Colon (tissue), 2 donors: ENCODE results near the gene ANKRD55.
"Not testable (repeated sequence)": the region's sequence is repeated elsewhere in the genome, so short reads cannot be mapped to it uniquely, and the experiment has no call there.

Experiments
- FAIRE-seq: peaks from 2 replicates; lab custom pipeline; 2012; peaks lifted over from hg19 to GRCh38; lab: Jason Lieb, UNC
- donor health status: control.
- donor health status: control.

The ANKRD55 gene

DNA sequence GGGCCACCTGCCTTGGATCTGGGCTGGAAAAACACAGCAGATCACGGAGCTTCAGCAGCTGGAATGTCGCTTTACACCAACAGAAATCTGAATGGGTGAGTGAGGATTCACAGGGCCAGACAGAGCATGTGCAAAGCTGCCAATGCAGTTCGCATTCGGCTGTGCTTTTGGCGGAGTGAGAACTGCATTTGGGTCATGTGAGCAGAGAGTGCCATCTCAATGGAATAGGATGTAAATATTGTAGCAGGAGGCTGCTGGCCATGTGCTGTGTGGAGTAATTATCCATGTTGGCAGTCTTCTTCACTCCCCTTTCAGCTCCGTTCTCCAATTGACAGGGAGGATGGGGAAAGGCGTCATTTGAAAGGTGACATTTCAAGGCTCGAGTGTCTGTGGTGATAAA is at the start of gene ANKRD55:
Gene ANKRD55, minus strand, starts transcription at position 101 of the 400 bp plus-strand sequence. CDS start 417 bp downstream, outside the sequence.
- no peak for FAIRE-seq

DNA sequence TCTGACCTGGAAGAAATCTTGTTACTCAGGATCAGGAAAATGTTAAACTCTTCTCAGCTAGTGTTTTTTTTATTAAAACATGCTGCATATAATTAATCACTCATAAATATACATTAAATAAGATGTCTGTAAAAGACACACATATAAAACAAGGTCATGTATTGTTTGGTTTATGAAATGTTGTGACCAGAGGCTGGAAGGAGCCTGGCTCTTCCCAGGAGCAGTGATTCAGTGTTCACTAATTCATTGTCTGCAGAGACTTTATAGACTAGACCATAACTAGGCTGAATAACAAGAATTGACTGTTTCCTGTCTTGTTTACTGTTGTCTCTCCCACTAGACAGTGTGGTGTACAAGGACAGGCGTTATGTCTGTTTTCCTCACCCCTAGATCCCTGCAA is 49.1 kb upstream of the ANKRD55 start:
- FAIRE-seq: no peak

DNA sequence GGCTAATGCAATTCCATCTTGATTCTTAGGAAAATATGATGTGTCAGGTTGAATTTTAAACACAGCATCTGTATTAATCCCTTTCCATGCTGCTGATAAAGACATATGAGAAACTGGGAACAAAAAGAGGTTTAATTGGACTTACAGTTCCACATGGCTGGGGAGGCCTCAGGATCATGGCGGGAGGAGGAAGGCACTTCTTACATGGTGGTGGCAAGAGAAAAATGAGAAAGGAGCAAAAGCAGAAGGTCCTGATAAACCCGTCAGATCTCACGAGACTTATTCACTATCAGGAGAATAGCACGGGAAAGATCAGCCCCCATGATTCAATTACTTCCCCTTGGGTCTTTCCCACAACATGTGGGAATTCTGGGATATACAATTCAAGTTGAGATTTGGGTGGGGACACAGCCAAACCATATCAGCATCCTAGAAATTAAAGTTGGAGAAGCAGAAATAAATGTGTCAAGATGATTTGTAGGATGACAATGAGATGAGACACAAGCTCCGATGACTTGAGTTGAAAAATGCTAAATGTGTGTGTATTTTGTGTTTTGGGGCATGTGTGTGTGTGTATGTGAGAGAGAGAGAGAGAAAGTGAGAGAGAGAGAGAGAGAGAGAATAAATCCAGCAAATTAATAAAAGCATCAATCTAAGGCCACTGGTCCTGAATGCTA is 48.5 kb upstream of the ANKRD55 start:
- no peak for FAIRE-seq

DNA sequence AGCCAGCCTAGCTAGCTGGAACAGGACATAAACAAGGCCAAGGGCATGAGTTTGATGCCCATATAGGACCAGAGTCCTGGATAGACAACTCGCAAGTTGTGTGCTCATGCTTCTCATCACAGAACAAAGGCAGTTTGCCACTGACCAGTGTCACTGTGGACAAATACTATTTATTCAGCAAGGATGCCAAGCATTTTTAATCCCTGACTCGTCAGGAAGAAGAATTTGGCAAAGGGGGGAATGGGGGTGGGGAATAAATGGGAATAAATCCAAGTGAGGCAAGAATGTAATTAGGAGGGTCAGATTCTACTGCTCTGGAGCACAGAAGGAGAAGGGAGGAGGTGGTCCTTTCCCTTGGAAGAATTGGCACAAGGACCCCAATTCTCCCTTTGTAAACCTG is 46.8 kb upstream of the ANKRD55 start:
- FAIRE-seq: no peak

DNA sequence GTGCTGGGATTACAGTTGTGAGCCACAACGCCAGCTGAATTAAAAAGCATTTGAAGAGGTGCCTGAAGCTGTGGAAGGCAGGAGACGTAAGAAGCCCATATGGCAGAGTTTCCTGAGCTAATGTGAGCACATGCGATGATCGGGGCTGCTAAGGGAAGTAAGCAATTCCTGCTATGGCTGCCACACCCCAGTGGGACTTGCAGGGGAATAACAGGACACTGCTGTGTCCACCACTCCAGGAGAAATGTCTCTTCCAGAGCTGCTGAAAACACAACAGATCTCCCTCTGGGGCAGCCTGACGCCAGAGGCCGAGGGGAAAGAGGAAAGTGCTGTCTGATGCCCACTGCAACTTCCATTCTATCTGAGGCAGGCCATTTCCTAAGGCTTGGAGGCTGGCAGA is 46.2 kb upstream of the ANKRD55 start:
- no peak for FAIRE-seq

DNA sequence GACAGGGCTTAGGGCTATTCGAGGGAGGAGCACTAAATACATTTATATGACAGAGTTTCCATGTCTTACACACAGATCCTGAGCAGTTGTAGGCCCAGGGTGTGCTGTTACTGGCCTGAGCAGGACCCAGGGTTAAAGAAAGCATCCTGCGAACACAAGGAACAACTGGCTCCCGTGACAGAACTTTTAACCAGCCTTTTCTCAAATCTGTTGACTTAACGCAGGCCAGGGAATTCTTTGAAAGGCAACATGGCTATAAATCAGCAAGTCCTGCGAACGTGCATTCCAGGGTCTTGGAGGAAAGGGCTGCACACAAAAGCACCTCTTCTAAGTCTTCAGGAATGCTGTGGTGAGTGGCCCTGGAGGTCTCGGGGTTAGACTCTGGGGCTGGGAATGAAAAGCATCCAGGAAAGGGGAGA is 45.2 kb upstream of the ANKRD55 start:
- FAIRE-seq: no peak

DNA sequence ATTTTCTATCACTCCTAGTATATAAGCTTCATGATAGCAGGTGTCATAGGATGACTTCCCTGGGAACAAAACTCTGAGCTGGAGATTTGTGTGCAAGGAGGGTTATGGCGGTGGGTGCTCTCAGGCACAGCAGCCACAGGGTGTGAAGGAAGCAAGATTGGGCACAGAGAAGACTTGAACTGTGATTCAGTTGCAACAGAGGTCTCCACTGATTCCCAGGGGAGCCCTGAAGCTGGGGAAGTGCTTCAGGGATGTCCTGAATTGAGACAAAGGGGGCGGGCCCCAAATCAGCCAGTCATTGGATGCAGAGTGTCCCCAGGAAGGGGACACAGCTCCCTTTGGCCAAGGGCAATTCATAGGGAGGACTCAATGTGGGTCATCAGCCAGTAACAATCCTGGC is 44.4 kb upstream of the ANKRD55 start:
- no peak for FAIRE-seq

DNA sequence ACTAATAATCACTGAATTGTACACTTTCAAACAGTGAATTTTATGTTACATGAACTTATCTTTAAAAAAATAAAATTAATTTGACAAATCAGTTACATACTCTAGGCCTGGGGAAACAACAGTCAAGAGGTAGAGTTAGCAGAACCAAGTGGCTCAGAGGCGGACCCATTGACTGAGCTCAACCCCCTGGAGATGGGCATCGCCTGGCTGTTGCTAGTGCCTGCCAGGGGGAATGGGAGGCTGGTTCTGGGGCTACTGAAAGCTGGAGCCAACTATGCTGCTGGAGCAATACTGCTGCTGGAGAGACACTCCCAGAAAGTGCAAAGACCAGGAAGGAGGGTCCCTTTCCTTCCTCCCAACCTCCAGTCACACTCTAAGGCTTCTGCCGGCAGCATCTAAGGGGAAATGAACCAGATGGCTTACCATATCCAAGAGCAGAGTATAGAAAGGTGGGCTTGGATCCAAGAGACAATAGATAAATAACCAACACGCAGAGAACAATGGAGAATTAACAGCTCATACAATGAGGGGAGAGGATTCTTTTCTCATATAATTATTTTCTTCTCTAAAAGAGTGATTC is 40.3 kb upstream of the ANKRD55 start:
- FAIRE-seq: no peak

DNA sequence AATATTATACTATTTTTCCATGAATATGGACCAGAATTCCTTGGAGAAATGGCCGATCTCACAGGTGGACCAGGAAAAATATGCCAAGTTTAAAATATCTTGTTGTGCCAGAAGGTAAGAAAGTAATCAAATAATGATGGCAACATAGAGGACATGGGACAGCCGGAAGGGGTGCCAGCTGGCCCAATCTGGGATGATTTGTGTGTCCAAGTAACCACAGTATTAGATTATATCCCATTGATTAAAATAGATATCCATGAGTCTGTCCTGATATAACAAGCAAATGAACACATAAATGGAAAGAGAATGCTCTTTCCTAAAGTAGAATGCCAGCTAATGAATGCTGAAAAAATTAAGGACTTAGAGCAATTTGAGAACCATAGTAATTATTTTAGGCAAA is 39.6 kb upstream of the ANKRD55 start:
- FAIRE-seq: no peak

DNA sequence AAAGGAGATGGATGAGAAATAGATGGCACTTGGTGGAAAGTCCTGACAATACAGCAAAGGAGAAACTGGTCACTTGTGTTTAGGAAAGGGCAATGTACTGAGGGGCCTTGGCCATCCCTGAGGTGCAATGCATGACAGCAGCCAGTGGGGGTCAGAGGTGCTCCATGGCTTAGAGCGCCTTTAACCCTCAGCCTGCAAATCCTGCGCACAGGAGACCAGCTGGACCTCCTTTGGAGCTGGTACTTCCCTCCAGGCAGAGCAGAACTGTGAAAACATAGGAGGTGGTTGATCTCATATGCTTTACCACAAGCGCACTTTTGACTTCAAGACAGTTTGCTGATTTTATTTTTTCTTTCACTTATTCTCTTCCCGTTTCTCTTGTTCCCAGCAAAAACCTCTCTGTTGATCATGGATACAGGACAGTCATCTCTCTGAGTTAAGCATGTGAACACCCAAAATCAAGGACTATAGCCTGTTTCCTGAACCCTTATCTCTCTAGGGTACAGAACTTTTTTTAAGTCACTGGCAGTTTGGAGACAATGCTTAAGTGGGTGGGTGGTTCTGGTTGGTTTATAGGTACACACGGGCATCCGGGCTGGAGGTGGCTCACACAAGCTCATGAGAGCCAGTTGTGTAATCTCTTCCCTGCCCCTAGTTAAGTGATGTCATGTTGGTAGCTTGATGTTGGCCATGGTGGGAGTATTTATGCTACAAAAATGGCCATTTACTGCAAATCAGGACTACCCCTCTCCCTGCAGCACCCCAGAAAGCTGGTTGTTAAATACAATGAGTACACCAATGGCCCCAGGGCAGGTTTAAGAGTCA is 37.6 kb upstream of the ANKRD55 start:
- FAIRE-seq: no peak

DNA sequence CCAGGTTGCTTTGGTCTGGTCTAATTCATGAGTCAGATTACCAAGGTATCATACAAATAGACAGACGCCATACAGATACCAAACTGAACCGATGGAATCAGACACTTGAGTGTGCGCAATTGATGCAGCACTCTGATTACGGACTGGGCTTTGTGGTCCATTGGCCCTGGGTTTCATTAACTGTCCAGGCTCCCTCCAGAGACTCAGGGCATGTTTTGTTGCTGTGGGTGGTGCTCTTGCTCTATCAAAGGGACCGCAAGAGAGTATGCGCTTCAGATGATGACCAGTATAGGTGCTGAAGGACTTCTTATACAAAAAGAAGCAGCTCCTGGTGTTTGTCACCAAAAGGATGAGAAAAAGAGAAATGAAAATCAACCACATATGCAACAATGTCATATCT is 36.9 kb upstream of the ANKRD55 start:
- FAIRE-seq: no peak

DNA sequence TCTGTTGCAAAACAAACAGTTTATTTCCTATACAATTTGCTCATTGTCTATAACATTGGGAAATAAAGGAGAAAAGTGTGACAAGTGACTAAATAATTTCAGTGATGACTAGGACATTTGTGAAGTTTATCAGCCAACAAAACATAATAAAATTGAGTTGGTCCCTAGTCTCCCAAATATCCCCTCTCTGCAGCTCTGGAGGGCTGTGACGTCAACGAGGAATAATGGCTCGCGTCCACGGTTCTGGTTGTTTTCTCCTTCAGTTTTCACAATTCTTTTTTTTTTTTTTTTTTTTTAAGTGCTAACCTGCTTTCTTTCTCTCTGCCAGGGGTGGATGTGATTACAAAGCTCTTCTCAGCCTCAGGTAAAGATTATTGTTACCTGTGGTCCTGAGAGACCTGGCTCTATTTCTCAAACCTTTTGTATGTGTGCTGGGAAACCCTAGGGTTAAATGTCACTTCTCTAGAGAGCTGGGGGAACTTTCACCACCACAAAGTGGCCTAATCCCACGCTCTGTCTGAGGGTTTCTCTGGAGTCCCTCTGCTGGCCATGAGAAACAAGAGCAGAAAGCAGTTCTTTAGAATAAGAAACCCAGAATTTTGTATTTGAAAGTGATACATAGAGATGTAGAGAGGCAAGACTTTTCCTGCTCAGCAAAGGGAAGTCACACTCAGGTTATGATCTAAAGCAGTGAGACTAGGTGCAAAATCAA is 36.2 kb upstream of the ANKRD55 start:
- FAIRE-seq: no peak

DNA sequence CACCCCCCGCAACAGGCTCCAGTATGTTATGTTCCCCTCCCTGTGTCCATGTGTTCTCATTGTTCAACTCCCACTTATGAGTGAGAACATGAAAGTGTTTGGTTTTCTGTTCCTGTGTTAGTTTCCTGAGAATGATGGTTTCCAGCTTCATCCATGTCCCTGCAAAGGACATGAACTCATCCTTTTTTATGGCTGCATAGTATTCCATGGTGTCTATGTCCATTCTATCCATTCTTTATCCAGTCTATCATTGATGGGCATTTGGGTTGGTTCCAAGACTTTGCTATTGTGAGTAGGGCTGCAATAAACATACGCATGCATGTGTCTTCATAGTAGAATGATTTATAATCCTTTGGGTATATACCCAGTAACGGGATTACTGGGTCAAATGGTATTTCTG is 35.6 kb upstream of the ANKRD55 start:
- FAIRE-seq: not testable (repeated sequence)

DNA sequence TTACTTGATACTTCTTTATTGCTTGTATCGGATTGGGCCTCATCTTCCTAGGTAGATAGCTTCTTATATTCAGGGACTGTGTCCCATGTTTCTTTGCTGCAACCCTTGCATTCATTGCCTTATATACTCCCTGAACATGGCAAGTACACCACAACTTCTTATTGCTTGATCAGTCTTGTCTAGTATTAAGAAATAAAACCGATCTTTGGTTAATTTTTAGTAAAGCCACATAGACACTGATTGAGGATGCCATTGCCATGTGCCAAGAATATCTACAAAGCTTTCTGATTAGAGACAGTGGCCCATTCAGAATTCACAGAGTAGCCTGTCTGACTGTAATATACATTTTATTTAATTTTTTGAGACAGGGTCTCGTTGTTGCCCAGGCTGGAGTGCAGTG is 34.7 kb upstream of the ANKRD55 start:
- FAIRE-seq: no peak

DNA sequence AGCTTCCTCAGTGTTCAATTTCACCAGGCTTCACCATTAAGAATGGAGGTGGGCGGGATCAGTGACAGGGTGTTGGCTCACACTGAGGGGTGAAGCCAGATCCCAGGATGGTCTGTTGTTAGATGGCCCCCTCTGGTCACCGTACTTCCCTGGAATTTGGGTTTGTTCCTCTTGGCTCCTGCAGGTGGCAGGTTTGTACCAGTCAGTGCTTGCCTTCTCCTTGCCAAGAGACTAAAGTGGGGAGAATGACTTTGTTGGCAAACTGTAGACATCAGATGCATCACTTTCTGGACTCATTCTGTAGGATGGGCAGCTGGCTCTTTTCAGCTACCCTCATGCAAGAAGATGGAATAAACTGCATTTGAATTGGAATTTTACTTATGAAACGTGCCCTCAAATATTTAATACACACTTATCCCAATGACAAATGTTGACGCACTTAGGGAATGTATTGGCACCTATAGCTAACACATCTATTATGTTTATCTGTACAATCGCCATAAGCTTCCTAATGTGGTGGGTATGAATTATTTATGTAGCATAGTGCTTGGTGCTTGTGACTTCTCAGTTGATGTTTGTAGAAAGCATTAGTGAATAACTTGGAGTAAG is 31.4 kb upstream of the ANKRD55 start:
- no peak for FAIRE-seq

DNA sequence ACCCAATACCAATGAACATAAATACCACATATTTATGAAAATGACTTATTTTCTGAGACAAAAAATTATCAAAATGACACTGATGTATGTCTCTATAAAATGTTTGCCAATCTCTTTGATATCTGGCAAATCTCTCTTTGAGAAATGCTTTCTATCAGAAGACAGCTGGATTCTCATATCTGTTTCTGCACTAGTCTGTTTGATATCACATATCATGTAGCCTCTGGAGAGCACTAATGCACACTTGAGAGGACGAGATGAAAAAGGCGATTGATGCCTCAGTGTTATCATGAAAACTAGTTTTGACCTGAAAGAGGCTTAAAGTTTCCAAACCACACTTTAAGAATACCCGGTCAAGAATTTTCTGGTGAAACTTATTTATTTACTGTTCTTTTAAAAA is 29.1 kb upstream of the ANKRD55 start:
- FAIRE-seq: no peak

DNA sequence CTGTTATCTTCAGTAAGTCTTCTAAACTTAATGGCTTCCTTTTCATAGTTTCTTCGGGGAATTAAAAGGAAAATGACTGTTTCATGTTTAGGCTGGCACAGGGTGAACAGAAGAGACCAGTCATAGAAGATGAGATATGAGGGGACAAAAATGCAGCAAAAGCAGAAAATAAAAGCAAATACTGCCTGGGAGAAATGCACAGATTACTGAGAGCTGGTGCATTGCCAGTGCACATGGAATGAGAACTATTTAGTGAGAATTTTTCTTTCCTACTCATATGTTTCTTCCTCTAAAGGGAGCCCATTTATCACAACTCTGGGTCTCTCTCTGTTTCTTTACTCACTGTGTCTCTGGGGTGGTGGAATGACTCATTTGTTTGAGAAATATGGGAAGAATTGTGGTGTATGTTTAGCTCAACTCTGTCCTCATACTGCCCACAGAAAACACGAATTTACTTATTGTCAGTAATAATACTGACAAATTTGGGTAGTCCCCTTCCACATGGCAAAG is 25.9 kb upstream of the ANKRD55 start:
- FAIRE-seq: no peak

DNA sequence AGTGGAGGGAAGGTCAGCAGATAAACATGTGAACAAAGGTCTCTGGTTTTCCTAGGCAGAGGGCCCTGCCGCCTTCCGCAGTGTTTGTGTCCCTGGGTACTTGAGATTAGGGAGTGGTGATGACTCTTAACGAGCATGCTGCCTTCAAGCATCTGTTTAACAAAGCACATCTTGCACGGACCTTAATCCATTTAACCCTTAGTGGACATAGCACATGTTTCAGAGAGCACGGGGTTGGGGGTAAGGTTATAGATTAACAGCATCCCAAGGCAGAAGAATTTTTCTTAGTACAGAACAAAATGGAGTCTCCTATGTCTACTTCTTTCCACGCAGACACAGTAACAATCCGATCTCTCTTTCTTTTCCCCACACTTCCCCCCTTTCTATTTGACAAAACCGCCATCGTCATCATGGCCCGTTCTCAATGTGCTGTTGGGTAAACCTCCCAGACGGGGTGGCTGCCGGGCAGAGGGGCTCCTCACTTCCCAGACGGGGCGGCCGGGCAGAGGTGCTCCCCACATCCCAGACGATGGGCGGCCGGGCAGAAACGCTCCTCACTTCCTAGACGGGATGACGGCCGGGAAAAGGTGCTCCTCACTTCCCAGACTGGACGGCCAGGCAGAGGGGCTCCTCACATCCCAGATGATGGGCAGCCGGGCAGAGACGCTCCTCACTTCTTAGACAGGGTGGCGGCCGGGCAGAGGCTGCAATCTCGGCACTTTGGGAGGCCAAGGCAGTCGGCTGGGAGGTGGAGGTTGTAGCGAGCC is 24.8 kb upstream of the ANKRD55 start:
- FAIRE-seq: not testable (repeated sequence)

DNA sequence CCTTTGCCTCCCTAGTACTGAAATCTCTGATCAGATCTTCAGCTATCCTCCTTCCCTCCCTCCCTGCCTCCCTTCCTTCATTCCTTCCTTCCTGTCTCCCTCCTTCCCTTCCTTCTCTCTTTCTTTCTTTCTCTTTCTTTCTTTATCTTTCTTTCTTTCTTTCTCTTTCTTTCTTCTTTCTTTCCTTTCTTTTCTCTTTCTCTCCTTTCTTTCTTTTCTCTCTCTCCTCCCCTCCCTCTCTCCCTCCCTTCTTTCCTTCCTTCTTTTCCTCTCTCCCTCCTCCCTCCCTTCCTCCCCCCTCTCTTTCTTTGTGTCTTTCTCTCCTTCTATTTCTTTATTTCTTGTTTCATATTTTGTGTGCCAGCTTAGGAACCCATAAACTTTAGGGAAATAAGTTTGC is 23.9 kb upstream of the ANKRD55 start:
- no peak for FAIRE-seq

DNA sequence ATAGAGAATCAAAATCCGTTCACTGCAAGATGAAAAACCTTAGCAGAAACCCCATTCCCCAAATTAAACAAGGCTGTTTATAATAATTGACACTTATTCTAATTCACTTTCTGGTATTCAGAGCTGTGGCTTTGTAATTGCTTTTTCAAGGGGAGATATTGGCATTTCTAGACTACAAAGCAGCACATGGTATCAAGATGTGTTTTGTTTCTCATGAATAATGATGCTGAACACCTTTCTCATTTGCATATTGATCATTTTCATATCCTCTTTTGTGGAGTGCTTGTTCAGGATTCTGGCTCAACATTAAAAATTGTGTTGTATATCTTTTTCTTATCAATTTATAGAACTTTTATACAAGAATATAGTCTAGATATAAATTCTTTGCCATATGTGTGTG is 22.4 kb upstream of the ANKRD55 start:
- FAIRE-seq: no peak

DNA sequence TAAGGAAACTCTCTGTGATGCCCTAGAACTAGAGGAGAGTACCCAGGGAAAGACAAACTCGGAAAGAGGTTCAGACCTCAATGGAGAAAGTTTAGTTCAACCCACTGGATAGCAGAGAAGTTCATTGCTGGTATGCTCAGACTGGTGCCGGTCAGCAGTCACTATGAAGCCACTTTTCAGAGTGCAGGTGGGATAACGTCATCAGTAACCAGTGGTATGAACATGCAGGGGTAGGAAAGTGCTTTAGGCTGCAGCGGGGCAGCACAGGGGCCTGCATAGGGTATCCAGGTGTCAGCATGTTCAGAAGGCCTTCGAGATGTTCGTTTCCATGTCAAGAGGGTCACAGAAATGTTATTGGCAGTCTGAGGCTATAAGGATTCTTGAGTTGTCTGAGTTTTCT is 20.8 kb upstream of the ANKRD55 start:
- no peak for FAIRE-seq
